GM08714 (cell line): Measurements from ENCODE around the gene FGF12.

Experiments
- H3K4me3 ChIP-seq: fragments of 200-500 bp; sonication (Bioruptor generic); 2 replicates; pipeline ENCODE4 v1.5.1; 2014; ENCODE audit warnings: mild to moderate bottlenecking, low read length, inconsistent platforms
- ZNF274 ChIP-seq: IDR thresholded peaks from 2 replicates; pipeline ENCODE4 v1.6.1; 2012; ENCODE audit warnings: mild to moderate bottlenecking, low read depth, low read length

The FGF12 gene

GRCh38 chr3:192444791-192445106 lies 282.6 kb downstream of the FGF12 start:
- H3K4me3 ChIP-seq: no peak overlapping the region
- TF ChIP-seq ZNF274: no peak

GRCh38 chr3:192444096-192444790 lies 283.1 kb downstream of the FGF12 start:
- no peak for TF ChIP-seq ZNF274
- H3K4me3 ChIP-seq: no peak overlapping the region

GRCh38 chr3:192435241-192435640 lies 292.1 kb downstream of the FGF12 start:
- TF ChIP-seq ZNF274: no peak
- H3K4me3 ChIP-seq: no peak overlapping the region

- no peak for TF ChIP-seq ZNF274
- H3K4me3 ChIP-seq: no peak overlapping the region
These were observed 293.2 kb downstream of the FGF12 start for GRCh38 chr3:192434186-192434585.

GRCh38 chr3:192433704-192434103 lies 293.6 kb downstream of the FGF12 start:
- TF ChIP-seq ZNF274: no peak
- H3K4me3 ChIP-seq: no peak overlapping the region

- no peak overlapping the region for H3K4me3 ChIP-seq
These were observed 304.4 kb downstream of the FGF12 start for GRCh38 chr3:192422997-192423342.

GRCh38 chr3:192422321-192422996 lies 304.9 kb downstream of the FGF12 start:
- no peak for TF ChIP-seq ZNF274
- no peak overlapping the region for H3K4me3 ChIP-seq

More at GRCh38 chr3:192422997-192423342, 304.4 kb downstream of the FGF12 start:
- TF ChIP-seq ZNF274: no peak

GRCh38 chr3:192419312-192419711 lies 308.0 kb downstream of the FGF12 start:
- H3K4me3 ChIP-seq: no peak overlapping the region
- no peak for TF ChIP-seq ZNF274

- no peak overlapping the region for H3K4me3 ChIP-seq
- no peak for TF ChIP-seq ZNF274
These were observed 309.7 kb downstream of the FGF12 start for GRCh38 chr3:192417559-192418055.

- no peak overlapping the region for H3K4me3 ChIP-seq
These were observed 310.3 kb downstream of the FGF12 start for GRCh38 chr3:192417017-192417416.

GRCh38 chr3:192413461-192413860 lies 313.9 kb downstream of the FGF12 start:
- H3K4me3 ChIP-seq: no peak overlapping the region
- no peak for TF ChIP-seq ZNF274

More at GRCh38 chr3:192417017-192417416, 310.3 kb downstream of the FGF12 start:
- no peak for TF ChIP-seq ZNF274

GRCh38 chr3:192410684-192410960 lies 316.7 kb downstream of the FGF12 start:
- H3K4me3 ChIP-seq: no peak overlapping the region
- no peak for TF ChIP-seq ZNF274

GRCh38 chr3:192409838-192410683 lies 317.3 kb downstream of the FGF12 start:
- peak overlapping the region; percentile 32; the same call in 1 of the 2 replicates for H3K4me3 ChIP-seq
- TF ChIP-seq ZNF274: no peak

- peak overlapping the region; percentile 32; the same call in 1 of the 2 replicates for H3K4me3 ChIP-seq
- TF ChIP-seq ZNF274: no peak
These were observed 318.0 kb downstream of the FGF12 start for GRCh38 chr3:192409201-192409837.

GRCh38 chr3:192408647-192409200 lies 318.6 kb downstream of the FGF12 start:
- no peak for TF ChIP-seq ZNF274
- H3K4me3 ChIP-seq: peak overlapping the region; percentile 32; the same call in 1 of the 2 replicates
